B cell (primary cell): ENCODE measurements around the gene GGACT. TPM values are rescaled to one million over a fixed set of nuclear protein-coding genes. Genes with fewer than 3 reads are reported as not detected.

Source experiments
- ATAC-seq: fragments of 200-7000 bp; cut with Tn5 transposase; one replicate; pipeline ENCODE4 v1.10.0; 2021; ENCODE audit warnings: low read depth, mild to moderate bottlenecking, moderate number of reproducible peaks, moderate library complexity
- CTCF ChIA-PET: fragments of 350-600 bp; sonication (Branson Sonifier 250); formaldehyde crosslinking; loops from one replicate; lab custom pipeline; 2021; ENCODE audit warnings: antibody characterized with exemption, inconsistent platforms; lab: Charles Lee
- POLR2A ChIA-PET: fragments of 350-600 bp; sonication (Branson Sonifier 250); formaldehyde crosslinking; loops from one replicate; lab custom pipeline; 2021; ENCODE audit warnings: antibody characterized with exemption; lab: Charles Lee
- DNase-seq: peaks from one replicate; pipeline ENCODE4 v3.0.0; 2013
- H2AFZ ChIP-seq: 2 replicates; pipeline ENCODE4 v1.6.1; 2012; ENCODE audit warnings: mild to moderate bottlenecking, low read depth, low read length; ENCODE audit not compliant: insufficient read depth, poor library complexity, severe bottlenecking
- H3K27ac ChIP-seq, 2 donors: 1 replicate in 1 of 2; 2 replicates in 1 of 2; pipeline ENCODE4 v1.5.1; 2012 to 2013; ENCODE audit warnings: low read length in 2 of 2, mild to moderate bottlenecking in 2 of 2, moderate library complexity in 1 of 2
- H3K27me3 ChIP-seq, 4 experiments: fragments of 200-600 bp in 1 of 4; sonication (generic) in 1 of 4; replicated peaks in 1 of 4; 1 replicate in 2 of 4; 2 replicates in 2 of 4; pipeline versions ENCODE4 v1.6.1 to v1.7.0; 2013 to 2016; ENCODE audit warnings: low read length in 3 of 4, mild to moderate bottlenecking in 2 of 4, mixed read lengths in 1 of 4, moderate library complexity in 1 of 4; ENCODE audit not compliant: insufficient read depth in 4 of 4, control insufficient read depth in 3 of 4; ENCODE audit errors: control extremely low read depth in 1 of 4
- H3K36me3 ChIP-seq, 2 experiments: replicated peaks in 1 of 2; 1 replicate in 1 of 2; 2 replicates in 1 of 2; pipeline versions ENCODE4 v1.6.1 to v1.7.1; 2013; ENCODE audit warnings: low read length in 1 of 2; ENCODE audit not compliant: insufficient read depth in 2 of 2, control insufficient read depth in 1 of 2; ENCODE audit errors: control extremely low read depth in 1 of 2, extremely low read depth in 1 of 2
- H3K4me1 ChIP-seq, 2 donors: fragments of 200-600 bp in 1 of 2; sonication (generic) in 1 of 2; 1 replicate in 1 of 2; 2 replicates in 1 of 2; pipeline versions ENCODE4 v1.5.1 to v1.6.1; 2013 to 2017; ENCODE audit warnings: low read length in 2 of 2; ENCODE audit not compliant: control insufficient read depth in 2 of 2, insufficient read depth in 2 of 2
- H3K4me2 ChIP-seq: replicated peaks from 2 replicates; pipeline ENCODE3; 2012; ENCODE audit warnings: mild to moderate bottlenecking, low read depth, low read length; ENCODE audit not compliant: poor library complexity, severe bottlenecking
- H3K4me3 ChIP-seq, 5 experiments: fragments of 200-600 bp in 1 of 5; sonication (generic) in 1 of 5; 1 replicate in 3 of 5; 2 replicates in 2 of 5; pipeline versions ENCODE4 v1.5.1 to v1.7.0; 2011 to 2016; ENCODE audit warnings: low read length in 4 of 5, mild to moderate bottlenecking in 4 of 5, low read depth in 2 of 5, control low read depth in 1 of 5, moderate library complexity in 1 of 5; ENCODE audit not compliant: insufficient read depth in 1 of 5; ENCODE audit errors: control extremely low read depth in 1 of 5, extremely low read depth in 1 of 5
- H3K79me2 ChIP-seq: fragments of 200-600 bp; sonication (generic); one replicate; pipeline ENCODE4 v1.6.0; 2016; ENCODE audit warnings: low read length; ENCODE audit not compliant: control insufficient read depth, insufficient read depth
- H3K9ac ChIP-seq: fragments of 200-600 bp; sonication (generic); 2 replicates; pipeline ENCODE4 v1.6.1; 2017; ENCODE audit warnings: mild to moderate bottlenecking, low read length, moderate library complexity
- H3K9me3 ChIP-seq, 3 donors: one replicate each; pipeline versions ENCODE4 v1.6.1 to v1.7.1; 2013; ENCODE audit warnings: low read length in 2 of 3; ENCODE audit not compliant: control insufficient read depth in 2 of 3, insufficient read depth in 1 of 3; ENCODE audit errors: control extremely low read depth in 1 of 3
- H4K20me1 ChIP-seq: 2 replicates; pipeline ENCODE4 v1.6.0; 2012; ENCODE audit warnings: mild to moderate bottlenecking, low read length; ENCODE audit not compliant: insufficient read depth, control insufficient read depth, poor library complexity, severe bottlenecking
- H3K27ac Mint-ChIP-seq: one replicate; pipeline ENCODE4 v1.8.0; 2021; ENCODE audit warnings: mixed read lengths
- H3K27me3 Mint-ChIP-seq: one replicate; pipeline ENCODE4 v1.8.0; 2021; ENCODE audit warnings: mixed read lengths
- H3K4me1 Mint-ChIP-seq: one replicate; pipeline ENCODE4 v1.8.0; 2021; ENCODE audit warnings: mixed read lengths
- H3K4me3 Mint-ChIP-seq: one replicate; pipeline ENCODE4 v1.8.0; 2021; ENCODE audit warnings: mixed read lengths
- H3K9me3 Mint-ChIP-seq: one replicate; pipeline ENCODE4 v1.8.0; 2022; ENCODE audit warnings: mixed read lengths; ENCODE audit not compliant: insufficient read depth
- EZH2 ChIP-seq: IDR thresholded peaks from 2 replicates; pipeline ENCODE4 v1.6.1; 2012; ENCODE audit warnings: borderline replicate concordance, low read depth, mild to moderate bottlenecking, moderate library complexity, low read length; ENCODE audit not compliant: insufficient read depth, poor library complexity, severe bottlenecking
- WGBS: methylation state at CpG from one replicate; pipeline ENCODE4 v1.1.5; 2013; ENCODE audit warnings: missing lambda C conversion rate; ENCODE audit not compliant: insufficient coverage; 5-methylcytosine and 5-hydroxymethylcytosine counted together
- intact Hi-C: fragments of 100-400 bp; cut with micrococcal nuclease; formaldehyde crosslinking; loops from one replicate; pipeline ENCODE4 v1.10.0; 2022
- polyA plus RNA-seq: library from polyadenylated mRNA; depleted of rRNA; stranded (reverse); fragments of >200 nt; gene quantifications from 2 replicates; pipeline ENCODE4 v1.2.3, GENCODE V29; 2012
- total RNA-seq, 2 donors: library from RNA; stranded (reverse); fragments of 120-200 nt in 1 of 2; gene quantifications; 1 replicate in 1 of 2; 2 replicates in 1 of 2; pipeline versions ENCODE4 v1.2.3 to v1.2.4, GENCODE V29; 2013 to 2022
- TF ChIP-seq, protein P1 (sequence below): fragments of 200-600 bp; IDR thresholded peaks from one replicate; pipeline ENCODE4 v1.8.0; 2022; ENCODE audit warnings: antibody characterized with exemption, mild to moderate bottlenecking

Gene GGACT
- total and polyA plus RNA-seq, 2 donors (not counting 1 experiment from before 2014, with no cell fraction given) = 3.2 to 3.5 TPM

DNA sequence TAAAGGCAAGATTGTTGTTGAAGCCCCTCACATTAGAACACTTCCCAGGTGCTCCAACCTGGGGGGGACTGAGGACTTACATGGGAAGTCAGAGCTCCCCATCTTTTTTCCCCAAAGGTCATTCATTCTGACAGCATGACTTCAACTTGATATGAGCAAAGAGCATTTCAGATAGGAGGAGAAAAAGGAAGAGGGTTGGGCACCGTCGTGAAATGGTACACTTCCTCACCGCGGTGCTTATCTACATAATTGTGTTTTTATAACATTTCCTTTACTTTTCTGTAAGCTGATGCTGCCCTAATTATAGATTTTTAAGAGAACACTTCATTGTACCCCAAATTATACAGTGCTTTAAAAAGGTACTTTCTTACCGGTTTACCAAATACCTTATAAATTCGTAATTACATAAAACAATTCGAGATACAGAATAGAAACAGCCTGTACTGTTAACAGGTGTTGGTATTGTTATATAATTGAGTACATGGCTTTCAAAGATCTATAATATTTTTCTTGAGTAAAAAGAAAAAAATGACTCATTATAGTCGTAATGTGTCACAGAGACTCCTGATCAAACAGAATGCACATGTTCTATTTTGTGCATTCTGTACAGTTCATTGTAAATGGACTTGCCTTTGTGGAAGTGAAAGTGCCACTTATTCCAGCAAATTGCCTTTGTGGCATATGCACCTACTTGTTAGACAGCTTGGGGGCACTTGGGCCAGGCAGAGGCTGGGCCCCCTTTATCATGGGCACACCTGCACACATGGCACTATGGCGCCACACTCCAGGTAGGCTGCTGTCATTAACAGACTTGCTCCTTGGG, 81.8 kb downstream of the GGACT start:
- intact Hi-C loops = no loop called here
- Mint-ChIP-seq H3K4me3 (no peak overlapping the region), H3K9me3 (no peaks in the 10 kb centered on the region), H3K27ac (no peak overlapping the region), H3K4me1 (peaks cover 12% of the 10 kb centered on the region), H3K27me3 (peaks cover 7% of the 10 kb centered on the region)
- CTCF ChIA-PET = interaction anchor here (1.2 kb wide), 1 partner anchor 8 kb away, joined by 3 read pairs; no protein-coding TSS in a partner anchor
- no peaks in the 10 kb centered on the region for H3K79me2 ChIP-seq
- no peaks in the 10 kb centered on the region for H3K27me3 ChIP-seq
- no peaks in the 10 kb centered on the region for H3K9me3 ChIP-seq
- 100% methylated on average over 1 of the region's 9 CpGs for WGBS
- TF ChIP-seq EZH2 = no peak
- TF ChIP-seq, protein P1, sequence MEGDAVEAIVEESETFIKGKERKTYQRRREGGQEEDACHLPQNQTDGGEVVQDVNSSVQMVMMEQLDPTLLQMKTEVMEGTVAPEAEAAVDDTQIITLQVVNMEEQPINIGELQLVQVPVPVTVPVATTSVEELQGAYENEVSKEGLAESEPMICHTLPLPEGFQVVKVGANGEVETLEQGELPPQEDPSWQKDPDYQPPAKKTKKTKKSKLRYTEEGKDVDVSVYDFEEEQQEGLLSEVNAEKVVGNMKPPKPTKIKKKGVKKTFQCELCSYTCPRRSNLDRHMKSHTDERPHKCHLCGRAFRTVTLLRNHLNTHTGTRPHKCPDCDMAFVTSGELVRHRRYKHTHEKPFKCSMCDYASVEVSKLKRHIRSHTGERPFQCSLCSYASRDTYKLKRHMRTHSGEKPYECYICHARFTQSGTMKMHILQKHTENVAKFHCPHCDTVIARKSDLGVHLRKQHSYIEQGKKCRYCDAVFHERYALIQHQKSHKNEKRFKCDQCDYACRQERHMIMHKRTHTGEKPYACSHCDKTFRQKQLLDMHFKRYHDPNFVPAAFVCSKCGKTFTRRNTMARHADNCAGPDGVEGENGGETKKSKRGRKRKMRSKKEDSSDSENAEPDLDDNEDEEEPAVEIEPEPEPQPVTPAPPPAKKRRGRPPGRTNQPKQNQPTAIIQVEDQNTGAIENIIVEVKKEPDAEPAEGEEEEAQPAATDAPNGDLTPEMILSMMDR = no peak
- no peak overlapping the region for H3K9ac ChIP-seq
- ATAC-seq = no peak
- peaks cover 0 to 3% of the 10 kb centered on the region in 2 donors for H3K4me1 ChIP-seq
- no peak for DNase-seq
- H3K4me2 ChIP-seq = peak overlapping the region; percentile 29
- no peaks in the 10 kb centered on the region for H3K36me3 ChIP-seq
- no peak overlapping the region for H3K4me3 ChIP-seq
- H3K27ac ChIP-seq = no peak overlapping the region
- H2AFZ ChIP-seq = no peak overlapping the region
- POLR2A ChIA-PET = no interaction called here
- no peaks in the 10 kb centered on the region for H4K20me1 ChIP-seq

DNA sequence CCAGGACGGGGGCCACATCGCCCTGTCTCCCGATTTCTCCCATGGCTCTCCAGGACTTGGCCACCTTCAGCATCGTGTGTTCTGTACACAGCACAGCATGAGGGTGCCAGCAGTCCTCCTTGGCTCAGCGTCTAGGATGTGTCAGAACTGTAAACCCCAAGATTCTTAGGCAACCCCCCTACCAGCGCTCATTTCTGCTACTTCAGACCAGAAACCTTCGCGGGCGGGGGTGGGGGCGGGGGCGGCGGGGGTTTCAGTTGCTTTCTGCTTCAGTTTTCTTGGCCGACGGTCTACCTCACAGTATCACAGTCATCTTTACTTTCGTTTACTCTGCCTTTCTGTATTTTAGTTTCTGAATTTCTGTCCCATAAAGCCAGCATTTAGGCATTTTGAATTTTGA, 82.4 kb downstream of the GGACT start:
- intact Hi-C loops = no loop called here
- no peak for ATAC-seq

More for the DNA sequence above, 82.4 kb downstream of the GGACT start:
- Mint-ChIP-seq H3K27ac (no peak overlapping the region), H3K27me3 (peaks cover 7% of the 10 kb centered on the region), H3K4me1 (peaks cover 12% of the 10 kb centered on the region), H3K9me3 (no peaks in the 10 kb centered on the region), H3K4me3 (peak overlapping the region; percentile 66)
- no peaks in the 10 kb centered on the region for H3K27me3 ChIP-seq
- ChIA-PET CTCF (interaction anchor here (1.2 kb wide), 1 partner anchor 9 kb away, joined by 3 read pairs; no protein-coding TSS in a partner anchor), POLR2A (no interaction called here)
- H2AFZ ChIP-seq = no peak overlapping the region
- H3K9me3 ChIP-seq = no peaks in the 10 kb centered on the region
- H3K27ac ChIP-seq = no peak overlapping the region
- H3K9ac ChIP-seq = no peak overlapping the region
- TF ChIP-seq EZH2 = no peak
- TF ChIP-seq, protein P1 = no peak
- no peaks in the 10 kb centered on the region for H3K79me2 ChIP-seq
- 87% methylated on average over 6 of the region's 15 CpGs for WGBS
- H3K36me3 ChIP-seq = no peaks in the 10 kb centered on the region
- DNase-seq = no peak
- no peaks in the 10 kb centered on the region for H4K20me1 ChIP-seq
- peak overlapping the region; percentile 29 for H3K4me2 ChIP-seq
- H3K4me3 ChIP-seq = no peak overlapping the region
- peaks cover 0 to 3% of the 10 kb centered on the region in 2 donors for H3K4me1 ChIP-seq
